IPS-15b (cell line): Measurements from ENCODE around the gene PLCB3.

ENCODE experiments used
- H3K27me3 ChIP-seq: one replicate; pipeline ENCODE4 v1.6.1; 2013; ENCODE audit warnings: low read length; ENCODE audit not compliant: control insufficient read depth, insufficient read depth
- H3K36me3 ChIP-seq: one replicate; pipeline ENCODE4 v1.6.1; 2013; ENCODE audit warnings: low read length; ENCODE audit not compliant: control insufficient read depth, insufficient read depth
- H3K4me1 ChIP-seq: one replicate; pipeline ENCODE4 v1.6.1; 2013; ENCODE audit warnings: mild to moderate bottlenecking, low read length; ENCODE audit not compliant: control insufficient read depth, insufficient read depth
- H3K4me3 ChIP-seq: one replicate; pipeline ENCODE4 v1.5.1; 2013; ENCODE audit warnings: low read depth, low read length
- H3K9ac ChIP-seq: one replicate; pipeline ENCODE4 v1.6.1; 2013; ENCODE audit warnings: low read depth, mild to moderate bottlenecking, low read length
- H3K9me3 ChIP-seq: one replicate; pipeline ENCODE4 v1.6.1; 2013; ENCODE audit warnings: mild to moderate bottlenecking, low read length; ENCODE audit not compliant: control insufficient read depth, insufficient read depth

PLCB3 gene

DNA sequence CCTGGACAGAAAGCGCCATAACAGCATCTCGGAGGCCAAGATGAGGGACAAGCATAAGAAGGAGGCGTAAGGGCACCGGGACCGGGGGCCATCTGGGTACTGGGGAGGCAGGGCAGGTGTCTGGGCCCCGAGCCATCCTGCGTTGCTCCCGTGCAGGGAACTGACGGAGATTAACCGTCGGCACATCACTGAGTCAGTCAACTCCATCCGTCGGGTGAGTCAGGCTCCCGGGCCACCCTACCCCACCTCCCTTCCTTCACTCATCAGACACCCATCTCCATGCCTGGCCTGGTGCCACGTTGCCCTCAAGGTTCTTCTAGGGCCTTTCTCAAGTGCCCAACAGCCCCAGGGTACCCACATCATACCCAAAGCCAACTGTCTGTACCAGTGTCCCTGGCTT, 15.0 kb downstream of the PLCB3 start:
- peaks cover 51% of the 10 kb centered on the region for H3K36me3 ChIP-seq
- H3K9me3 ChIP-seq, result no peaks in the 10 kb centered on the region
- H3K27me3 ChIP-seq, result no peaks in the 10 kb centered on the region
- H3K9ac ChIP-seq, result no peak overlapping the region
- no peak overlapping the region for H3K4me3 ChIP-seq
- H3K4me1 ChIP-seq, result no peaks in the 10 kb centered on the region

- H3K27me3 ChIP-seq, result no peaks in the 10 kb centered on the region
- no peak overlapping the region for H3K9ac ChIP-seq
- no peaks in the 10 kb centered on the region for H3K4me1 ChIP-seq
- peaks cover 44% of the 10 kb centered on the region for H3K36me3 ChIP-seq
- H3K4me3 ChIP-seq, result no peak overlapping the region
- H3K9me3 ChIP-seq, result no peaks in the 10 kb centered on the region
Measured at GRCh38 chr11:64267207-64267945, 16.0 kb downstream of the PLCB3 start.

DNA sequence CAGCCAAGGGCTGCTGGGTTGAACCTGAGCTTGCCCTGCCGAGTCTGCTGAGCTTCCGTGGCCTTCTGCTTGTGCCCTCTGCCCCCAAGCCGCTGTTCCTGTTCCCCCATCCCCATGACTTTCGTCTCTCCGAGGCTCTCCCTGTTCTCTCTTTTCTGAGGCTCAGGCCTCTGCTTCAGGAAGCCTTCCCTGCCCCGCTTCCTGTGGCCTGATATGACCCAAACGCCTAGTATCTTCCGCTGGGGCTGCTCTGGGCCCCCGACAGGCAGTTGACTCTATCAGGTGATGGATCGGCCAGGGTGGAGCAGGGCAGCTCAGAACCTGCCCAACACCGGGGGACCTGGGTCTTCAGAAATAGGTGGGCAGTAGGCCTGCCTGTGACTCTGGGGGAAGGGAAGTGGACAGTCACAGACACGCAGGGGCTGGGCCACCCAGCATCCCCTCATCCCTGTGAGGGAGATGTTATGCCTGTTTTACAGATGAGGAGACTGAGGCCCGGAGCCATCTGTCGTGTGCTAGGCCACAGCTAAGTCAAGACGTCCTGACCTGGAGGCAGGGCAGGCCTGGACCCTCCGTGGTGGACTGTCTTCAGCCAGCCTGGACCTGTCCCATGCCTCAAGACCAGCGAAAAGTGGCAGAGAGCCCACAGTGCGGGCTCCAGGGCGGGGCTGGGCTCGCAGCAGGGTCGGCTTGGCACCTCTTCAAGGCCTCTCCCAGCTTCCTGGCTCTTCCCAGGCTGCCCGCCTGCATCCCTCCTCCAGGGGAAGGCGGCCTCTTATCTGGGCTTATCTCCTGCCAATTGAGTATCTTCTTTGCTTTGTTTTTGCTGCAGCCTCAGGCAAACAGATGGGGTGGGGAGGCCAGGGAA, 16.9 kb downstream of the PLCB3 start:
- no peaks in the 10 kb centered on the region for H3K27me3 ChIP-seq
- no peaks in the 10 kb centered on the region for H3K4me1 ChIP-seq
- H3K4me3 ChIP-seq, result peak overlapping the region; percentile 65
- peak overlapping the region; percentile 89 for H3K9ac ChIP-seq
- no peaks in the 10 kb centered on the region for H3K9me3 ChIP-seq
- H3K36me3 ChIP-seq, result peaks cover 39% of the 10 kb centered on the region

GRCh38 chr11:64268893-64269539, 17.7 kb downstream of the PLCB3 start:
- Histone ChIP-seq H3K4me1 (no peaks in the 10 kb centered on the region), H3K9me3 (no peaks in the 10 kb centered on the region), H3K9ac (peak overlapping the region; percentile 89), H3K27me3 (no peaks in the 10 kb centered on the region), H3K4me3 (peak overlapping the region; percentile 65), H3K36me3 (peaks cover 32% of the 10 kb centered on the region)

DNA sequence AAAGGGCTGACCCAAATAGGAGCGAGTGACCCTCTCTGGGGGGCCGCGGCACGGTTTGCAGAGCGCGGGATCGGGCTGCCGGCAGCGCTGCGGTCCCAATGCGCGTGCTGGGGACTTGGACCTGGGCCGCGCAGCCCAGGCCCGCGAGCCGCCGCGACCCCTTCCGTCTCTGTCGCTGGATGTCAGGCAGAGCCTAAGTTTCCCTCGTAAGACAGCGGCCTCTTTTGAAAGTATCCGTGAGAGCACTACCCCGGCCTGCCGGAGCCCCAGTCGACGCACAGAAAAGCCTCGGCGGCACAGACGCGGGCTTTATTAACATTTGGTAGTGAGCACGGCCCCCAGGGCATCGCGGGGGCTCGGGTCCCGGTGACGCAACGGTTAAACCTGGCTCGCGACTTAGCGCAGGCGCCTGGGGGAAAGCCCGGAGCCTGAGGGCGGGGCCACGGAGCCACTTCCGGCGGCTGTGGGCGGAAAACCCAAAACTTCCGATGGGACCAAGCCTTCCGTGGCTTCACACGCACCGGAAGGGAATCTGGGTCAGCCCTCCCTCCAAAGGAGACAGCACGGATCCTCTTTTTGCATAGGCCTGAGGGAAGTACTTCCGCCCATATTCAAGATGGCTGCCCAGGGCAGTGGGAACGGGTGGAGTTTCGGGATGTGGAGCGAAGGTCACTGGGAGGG, 18.4 kb downstream of the PLCB3 start:
- Histone ChIP-seq H3K4me3 (peak overlapping the region; percentile 99), H3K4me1 (no peaks in the 10 kb centered on the region), H3K36me3 (peaks cover 25% of the 10 kb centered on the region)

DNA sequence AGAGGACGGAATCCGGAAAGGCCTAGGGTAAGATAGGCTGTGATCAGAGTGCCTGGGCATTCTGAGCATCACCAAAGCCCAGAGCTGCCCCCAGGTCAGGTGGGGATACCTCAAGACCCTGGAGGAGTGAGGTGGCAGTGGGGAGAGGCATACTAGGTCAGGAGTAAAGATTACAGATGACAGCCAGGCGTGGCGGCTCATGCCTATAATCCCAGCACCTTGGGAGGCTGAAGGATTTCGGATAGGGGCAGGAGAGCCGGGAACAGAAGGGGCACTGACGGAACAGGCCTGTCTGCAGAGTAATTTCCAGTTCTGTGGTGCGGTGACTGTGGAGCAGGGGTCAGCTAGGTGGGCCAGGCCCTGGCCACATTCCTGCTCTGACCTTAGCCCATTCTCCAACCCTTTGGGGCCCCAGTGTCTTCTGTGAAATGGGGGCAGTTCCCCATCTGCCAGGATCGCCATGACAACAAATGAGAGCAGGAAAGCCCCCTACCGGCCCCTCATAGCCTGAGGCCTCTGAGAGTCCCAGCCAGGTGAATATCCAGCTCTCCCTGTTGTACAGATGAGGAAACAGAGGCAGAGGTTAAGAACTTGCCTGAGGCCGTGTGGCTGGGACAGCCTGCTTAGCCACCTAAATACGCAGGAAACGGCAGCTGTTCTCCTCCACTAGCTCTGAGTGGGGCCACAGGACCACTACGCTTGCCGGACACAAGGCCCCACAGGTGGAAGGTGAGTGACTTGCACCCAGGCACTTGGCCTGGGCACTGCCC, 23.9 kb downstream of the PLCB3 start:
- Histone ChIP-seq H3K4me1 (no peaks in the 10 kb centered on the region), H3K9ac (no peak overlapping the region), H3K4me3 (no peak overlapping the region), H3K36me3 (peaks cover 7% of the 10 kb centered on the region), H3K27me3 (no peaks in the 10 kb centered on the region), H3K9me3 (no peaks in the 10 kb centered on the region)

More for the DNA sequence above, 18.4 kb downstream of the PLCB3 start:
- peak overlapping the region; percentile 98 for H3K9ac ChIP-seq
- H3K27me3 ChIP-seq, result no peaks in the 10 kb centered on the region
- H3K9me3 ChIP-seq, result no peaks in the 10 kb centered on the region

DNA sequence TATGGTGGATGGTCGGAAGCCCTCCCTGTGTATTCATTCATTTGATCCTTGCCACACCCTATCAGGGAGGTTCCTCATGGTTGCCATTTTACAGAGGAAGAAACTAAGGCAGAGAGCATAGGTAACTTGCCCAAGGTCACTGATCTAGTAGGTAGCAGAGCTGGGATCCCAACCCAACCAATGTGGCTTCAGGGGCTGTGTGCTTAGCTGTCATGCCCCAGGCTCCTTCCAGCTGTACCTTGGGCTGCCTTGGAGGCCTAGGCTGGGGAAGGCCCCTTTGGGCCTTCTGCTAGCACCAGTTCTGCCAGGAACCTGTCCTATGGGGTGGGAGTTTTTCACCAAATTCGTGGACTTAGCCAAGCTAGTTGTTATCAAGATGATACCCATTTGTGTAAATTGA, 24.5 kb downstream of the PLCB3 start:
- Histone ChIP-seq H3K4me3 (no peak overlapping the region), H3K9me3 (no peaks in the 10 kb centered on the region), H3K9ac (no peak overlapping the region)

DNA sequence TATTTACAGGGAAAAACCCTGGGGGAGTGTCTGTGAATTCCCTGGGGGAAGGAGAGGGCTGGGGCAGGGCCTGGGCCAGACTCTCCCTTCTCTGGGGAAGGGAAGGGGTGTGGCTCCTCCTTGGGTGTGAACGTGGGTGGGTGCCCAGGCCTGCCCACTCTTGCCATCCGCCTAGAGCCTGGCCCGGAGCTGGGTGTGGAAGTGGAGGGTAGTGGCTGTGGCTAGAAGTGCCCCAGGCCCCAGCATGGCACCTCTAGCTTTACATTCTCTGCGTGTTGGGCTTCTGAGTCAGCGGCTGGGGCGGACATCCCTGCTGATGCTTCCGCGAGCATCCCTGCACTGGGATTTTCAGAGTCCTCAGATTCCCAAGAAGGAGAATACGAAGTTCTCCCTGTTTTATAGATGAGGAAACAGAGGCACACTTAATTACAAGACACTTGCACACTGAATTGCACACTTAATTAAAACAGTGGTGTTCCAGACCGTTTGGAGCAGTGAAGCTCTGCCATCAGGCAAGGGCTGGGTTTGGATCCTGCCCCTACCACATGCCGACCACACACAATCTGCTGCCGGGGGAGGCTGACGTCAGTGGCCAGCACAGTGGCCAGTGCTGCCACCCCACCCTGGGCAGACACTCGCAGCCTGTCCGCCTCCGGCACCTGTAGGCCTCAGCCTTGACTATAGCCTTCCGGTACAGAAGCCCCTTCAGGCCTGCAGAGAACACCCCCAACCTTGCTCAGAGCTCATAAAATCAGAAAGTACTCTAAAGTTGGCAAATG, 25.5 kb downstream of the PLCB3 start:
- Histone ChIP-seq H3K9ac (no peak overlapping the region), H3K36me3 (peaks cover 7% of the 10 kb centered on the region), H3K4me1 (no peaks in the 10 kb centered on the region), H3K27me3 (no peaks in the 10 kb centered on the region), H3K4me3 (no peak overlapping the region), H3K9me3 (no peaks in the 10 kb centered on the region)

More for the DNA sequence above, 24.5 kb downstream of the PLCB3 start:
- Histone ChIP-seq H3K36me3 (peaks cover 7% of the 10 kb centered on the region), H3K4me1 (no peaks in the 10 kb centered on the region), H3K27me3 (no peaks in the 10 kb centered on the region)

GRCh38 chr11:64278576-64279190, 27.4 kb downstream of the PLCB3 start:
- no peak overlapping the region for H3K4me3 ChIP-seq
- no peak overlapping the region for H3K9ac ChIP-seq
- H3K9me3 ChIP-seq, result no peaks in the 10 kb centered on the region
- peaks cover 3% of the 10 kb centered on the region for H3K36me3 ChIP-seq
- H3K27me3 ChIP-seq, result no peaks in the 10 kb centered on the region
- H3K4me1 ChIP-seq, result no peaks in the 10 kb centered on the region
